ENCODE data around the gene JMJD8. TPM values are rescaled to one million over a fixed set of nuclear protein-coding genes. Genes with fewer than 3 reads are reported as not detected.
A peak's percentile ranks its signal among the peaks of the same experiment; 100 is the strongest.

JMJD8 gene
- total RNA-seq, 1 donor from 2014 or later, result 10.2 TPM

- no peak for FAIRE-seq
These were observed 5.0 kb downstream of the JMJD8 start for GRCh38 chr16:678858-679813.

GRCh38 chr16:678209-678857 lies 5.8 kb downstream of the JMJD8 start:
- DNase-seq (ENCODE audit: low spot score in 2 of 2) (no peak), FAIRE-seq (no peak)

More at GRCh38 chr16:678858-679813, 5.0 kb downstream of the JMJD8 start:
- DNase-seq (ENCODE audit: low spot score in 2 of 2), result peak; percentile 52 to 62

DNA sequence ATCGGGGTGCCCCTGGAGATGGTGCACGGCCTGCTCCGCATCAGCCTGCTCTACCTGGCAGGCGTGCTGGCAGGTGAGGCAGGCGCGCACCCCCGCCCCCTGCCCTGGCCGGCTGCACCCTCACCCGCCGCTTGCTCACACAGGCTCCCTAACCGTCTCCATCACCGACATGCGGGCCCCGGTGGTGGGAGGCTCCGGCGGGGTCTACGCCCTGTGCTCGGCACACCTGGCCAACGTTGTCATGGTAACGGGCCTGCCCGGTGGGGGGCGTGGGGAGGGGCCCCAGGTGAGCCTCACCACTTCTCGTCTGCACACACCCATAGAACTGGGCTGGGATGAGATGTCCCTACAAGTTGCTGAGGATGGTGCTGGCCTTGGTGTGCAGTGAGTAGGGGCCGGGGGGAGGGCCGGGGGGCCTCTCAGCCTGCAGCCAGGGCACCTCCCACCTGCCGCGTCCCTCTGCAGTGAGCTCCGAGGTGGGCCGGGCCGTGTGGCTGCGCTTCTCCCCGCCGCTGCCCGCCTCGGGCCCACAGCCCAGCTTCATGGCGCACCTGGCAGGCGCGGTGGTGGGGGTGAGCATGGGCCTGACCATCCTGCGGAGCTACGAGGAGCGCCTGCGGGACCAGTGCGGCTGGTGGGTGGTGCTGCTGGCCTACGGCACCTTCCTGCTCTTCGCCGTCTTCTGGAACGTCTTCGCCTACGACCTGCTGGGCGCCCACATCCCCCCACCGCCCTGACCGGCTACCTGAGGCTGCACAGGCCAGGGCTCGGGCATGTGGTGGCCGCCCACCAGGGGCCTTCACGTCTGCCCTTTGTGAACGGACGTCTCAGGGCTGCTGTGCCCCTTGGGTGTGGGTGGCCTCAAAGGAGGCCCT lies 6.6 kb downstream of the JMJD8 start:
- no peak for FAIRE-seq
- DNase-seq (ENCODE audit: low spot score in 2 of 2), result no peak

GRCh38 chr16:676913-677312 lies 7.2 kb downstream of the JMJD8 start:
- no peak for FAIRE-seq

GRCh38 chr16:676565-676902 lies 7.6 kb downstream of the JMJD8 start:
- FAIRE-seq, result no peak
- no peak for DNase-seq (ENCODE audit: low spot score in 2 of 2)

More at GRCh38 chr16:676913-677312, 7.2 kb downstream of the JMJD8 start:
- DNase-seq (ENCODE audit: low spot score in 2 of 2), result no peak

- DNase-seq (ENCODE audit: low spot score in 2 of 2), result peak in 1 of 2 donors; percentile 38
- no peak for FAIRE-seq
These were observed 8.1 kb downstream of the JMJD8 start for GRCh38 chr16:675884-676564.

GRCh38 chr16:674968-675883 lies 8.9 kb downstream of the JMJD8 start, which contains the start of gene RHBDL1:
RHBDL1 (plus strand) TSS chr16:675671; CDS start chr16:675791, 120 bp downstream.
- no peak for FAIRE-seq
- DNase-seq (ENCODE audit: low spot score in 2 of 2), result peak; percentile 76 to 84

DNA sequence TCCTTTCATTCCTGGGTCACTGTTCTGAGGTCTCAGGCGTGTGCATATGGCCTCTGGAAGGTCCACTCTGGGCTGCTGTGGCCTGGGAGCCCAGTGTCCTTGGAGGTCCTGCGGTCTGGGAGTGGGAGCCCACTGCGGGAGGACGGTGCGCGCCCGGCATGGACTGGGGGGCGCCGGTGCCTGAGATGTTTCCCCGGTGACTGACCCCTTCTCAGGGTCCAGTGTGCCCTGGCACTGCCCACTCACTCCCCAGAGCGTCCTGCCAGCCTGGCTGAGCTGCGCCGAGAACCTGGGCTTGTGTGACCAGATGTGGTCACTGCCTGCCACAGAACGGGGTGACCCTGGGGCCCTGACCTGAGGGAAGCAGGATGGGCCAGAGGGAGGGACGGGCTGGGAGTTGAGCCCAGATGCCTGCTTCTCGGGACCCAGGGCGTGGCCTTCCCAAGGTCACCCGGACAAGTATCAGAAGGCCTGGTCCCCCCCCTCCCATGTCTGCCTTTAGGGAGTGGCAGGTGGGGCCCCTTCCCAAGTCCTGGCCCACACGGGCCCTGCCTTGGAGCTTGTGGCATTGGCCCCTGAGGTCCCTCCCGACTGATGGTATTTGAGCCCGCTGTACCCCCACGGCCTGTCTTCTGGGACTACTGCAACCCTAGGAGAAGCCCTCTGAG lies 9.8 kb downstream of the JMJD8 start:
- FAIRE-seq, result no peak

GRCh38 chr16:673399-673991 lies 10.6 kb downstream of the JMJD8 start:
- no peak for FAIRE-seq
- no peak for DNase-seq (ENCODE audit: low spot score in 2 of 2)

More for the DNA sequence above, 9.8 kb downstream of the JMJD8 start:
- no peak for DNase-seq (ENCODE audit: low spot score in 2 of 2)

- FAIRE-seq, result no peak
- no peak for DNase-seq (ENCODE audit: low spot score in 2 of 2)
These were observed 11.3 kb downstream of the JMJD8 start for GRCh38 chr16:672851-673250.

GRCh38 chr16:672371-672770 lies 11.8 kb downstream of the JMJD8 start:
- FAIRE-seq, result no peak
- DNase-seq (ENCODE audit: low spot score in 2 of 2), result no peak

DNA sequence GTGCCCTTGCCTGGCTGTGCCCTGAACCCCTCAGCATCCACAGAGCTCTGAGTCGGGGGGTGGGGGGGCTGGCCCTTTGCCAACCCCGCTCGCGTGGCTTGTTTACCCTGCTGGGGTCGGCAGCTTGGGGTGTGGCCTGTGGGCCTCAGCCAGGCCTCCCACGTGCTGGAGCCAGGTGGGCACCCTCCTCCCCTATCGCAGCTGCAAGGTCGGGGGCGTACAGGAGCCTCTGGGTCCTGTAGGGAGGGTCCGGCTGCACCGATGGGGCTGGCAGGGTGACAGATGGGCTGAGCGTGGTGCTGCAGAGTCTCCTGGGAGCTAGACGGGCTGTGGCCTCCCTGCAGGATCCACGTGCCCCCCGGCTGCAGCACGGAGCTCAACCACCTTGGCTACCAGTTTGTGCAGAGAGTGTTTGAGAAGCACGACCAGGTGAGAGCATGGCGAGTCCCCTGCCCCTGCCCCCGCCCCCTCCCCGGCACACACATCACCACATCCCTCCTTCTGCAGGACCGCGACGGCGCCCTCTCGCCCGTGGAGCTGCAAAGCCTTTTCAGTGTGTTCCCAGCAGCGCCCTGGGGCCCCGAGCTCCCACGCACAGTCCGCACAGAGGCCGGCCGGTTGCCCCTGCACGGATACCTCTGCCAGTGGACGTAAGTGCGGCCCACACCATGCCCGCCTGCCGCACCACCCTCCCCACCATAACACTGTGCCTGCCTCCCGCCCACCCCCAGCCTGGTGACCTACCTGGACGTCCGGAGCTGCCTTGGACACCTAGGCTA lies 12.6 kb downstream of the JMJD8 start:
- DNase-seq (ENCODE audit: low spot score in 2 of 2), result no peak
- FAIRE-seq, result no peak

DNA sequence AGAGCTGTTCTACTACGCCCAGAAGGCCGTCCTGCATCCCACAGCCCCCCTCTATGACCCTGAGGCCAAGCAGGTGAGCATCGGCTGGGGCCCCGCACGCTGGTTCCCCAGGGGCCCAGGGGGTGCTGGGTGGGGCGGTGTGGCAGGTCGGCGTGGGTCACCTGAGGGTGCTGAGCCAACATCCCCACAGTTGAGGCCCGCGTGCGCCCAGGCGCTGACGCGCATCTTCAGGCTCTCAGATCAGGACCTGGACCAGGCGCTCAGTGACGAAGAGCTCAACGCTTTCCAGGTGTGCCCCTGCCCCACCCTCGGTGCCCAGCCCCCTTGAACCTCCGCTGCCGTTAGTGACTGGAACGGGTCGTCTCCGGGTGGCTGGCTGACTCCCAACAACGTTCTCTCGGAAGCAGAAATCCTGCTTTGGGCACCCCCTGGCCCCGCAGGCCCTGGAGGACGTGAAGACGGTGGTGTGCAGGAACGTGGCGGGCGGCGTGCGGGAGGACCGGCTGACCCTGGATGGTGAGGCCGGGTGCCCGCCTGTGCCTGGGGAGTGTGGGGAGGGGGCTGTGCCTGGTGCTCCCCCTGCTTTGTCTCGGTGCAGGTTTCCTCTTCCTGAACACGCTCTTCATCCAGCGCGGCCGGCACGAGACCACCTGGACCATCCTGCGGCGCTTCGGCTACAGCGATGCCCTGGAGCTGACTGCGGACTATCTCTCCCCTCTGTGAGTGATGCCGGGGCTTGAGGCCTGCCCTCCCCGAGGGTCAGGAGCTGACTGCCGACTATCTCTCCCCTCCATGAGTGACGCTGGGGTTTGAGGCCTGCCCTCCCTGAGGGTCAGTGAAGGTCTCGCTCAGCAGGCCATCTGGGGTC lies 13.4 kb downstream of the JMJD8 start:
- no peak for FAIRE-seq

DNA sequence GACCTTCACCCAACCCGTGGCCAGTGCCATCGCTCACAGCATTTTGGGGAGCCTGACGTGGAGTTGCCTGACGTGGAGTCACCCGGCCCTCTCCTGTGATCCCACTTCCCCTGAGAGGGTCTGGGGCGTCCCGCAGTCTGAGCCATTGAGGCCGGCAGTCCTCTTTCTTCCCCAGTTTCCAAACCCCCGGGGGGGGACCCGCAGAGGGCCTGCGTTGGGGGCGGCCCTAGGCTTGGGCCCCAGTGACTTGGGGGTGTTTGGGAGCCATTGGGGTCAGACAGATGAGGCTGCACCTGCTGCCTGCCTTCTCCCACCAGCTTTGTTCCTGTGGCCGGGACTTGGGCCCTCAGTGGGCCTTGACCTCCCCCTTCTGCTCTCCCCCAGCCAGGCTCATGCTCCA lies 14.5 kb downstream of the JMJD8 start:
- DNase-seq (ENCODE audit: low spot score in 2 of 2), result no peak
- no peak for FAIRE-seq

More for the DNA sequence above, 13.4 kb downstream of the JMJD8 start:
- no peak for DNase-seq (ENCODE audit: low spot score in 2 of 2)

GRCh38 chr16:668519-669171 lies 15.5 kb downstream of the JMJD8 start:
- FAIRE-seq, result no peak
- DNase-seq (ENCODE audit: low spot score in 2 of 2), result no peak
